Right lung (tissue), 5 donors: ENCODE measurements around the gene TOR2A. TPM values are rescaled to one million over a fixed set of nuclear protein-coding genes. Genes with fewer than 3 reads are reported as not detected.

ENCODE experiments used
- DNase-seq, 2 donors: peaks; one replicate each; pipeline ENCODE4 v3.0.0-alpha.2; 2013
- polyA plus RNA-seq, 5 donors: library from polyadenylated mRNA; unstranded; fragments of 120-200 nt; gene quantifications; one replicate each; pipeline versions ENCODE4 v1.2.1 to v1.2.3, GENCODE V29; 2013; ENCODE audit warnings: inconsistent platforms in 1 of 5, low replicate concordance in 1 of 5; ENCODE audit not compliant: insufficient read length in 5 of 5, insufficient read depth in 1 of 5

The TOR2A gene
- polyA plus RNA-seq, 5 donors, result 11.1 to 17.7 (median 12.2) TPM

DNA sequence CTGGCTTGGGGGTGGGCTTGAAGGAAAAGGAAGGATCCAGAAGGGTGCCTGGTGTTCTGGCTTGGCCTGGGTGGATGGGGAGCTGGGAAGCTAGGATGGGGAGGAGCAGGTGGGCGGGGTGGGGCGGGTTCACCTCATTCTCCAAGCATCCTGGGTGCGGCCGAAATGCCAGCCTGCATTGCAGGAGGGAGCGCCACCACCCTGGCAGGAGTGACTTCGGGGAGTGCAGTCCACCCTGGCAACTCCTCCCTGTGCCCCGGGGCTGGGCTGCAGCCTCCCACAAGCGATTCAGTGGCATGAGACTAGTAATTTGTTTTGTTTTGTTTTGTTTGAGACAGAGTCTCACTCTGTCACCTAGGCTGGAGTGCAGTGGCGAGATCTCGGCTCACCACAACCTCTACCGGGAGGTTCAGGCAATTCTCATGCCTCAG lies 13.7 kb downstream of the TOR2A start:
- no peak for DNase-seq

DNA sequence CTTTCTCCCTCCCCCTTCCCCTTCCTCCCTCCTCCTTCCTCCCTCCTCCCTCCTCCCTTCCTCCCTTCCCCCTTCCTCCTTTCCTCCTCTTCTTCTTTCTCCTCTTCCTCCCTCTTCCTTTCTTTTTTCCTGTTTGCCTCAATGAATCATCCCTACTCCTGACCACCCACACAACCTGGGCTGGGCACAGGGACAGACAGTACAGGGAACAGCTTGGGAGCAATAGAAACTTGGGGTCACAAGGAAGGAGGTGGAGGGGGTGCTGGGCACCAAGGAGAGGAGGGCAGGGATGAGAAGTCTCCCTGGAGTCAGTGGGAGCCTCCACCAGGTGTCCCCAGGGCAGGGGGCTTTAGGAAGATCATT lies 14.2 kb downstream of the TOR2A start:
- no peak for DNase-seq

DNA sequence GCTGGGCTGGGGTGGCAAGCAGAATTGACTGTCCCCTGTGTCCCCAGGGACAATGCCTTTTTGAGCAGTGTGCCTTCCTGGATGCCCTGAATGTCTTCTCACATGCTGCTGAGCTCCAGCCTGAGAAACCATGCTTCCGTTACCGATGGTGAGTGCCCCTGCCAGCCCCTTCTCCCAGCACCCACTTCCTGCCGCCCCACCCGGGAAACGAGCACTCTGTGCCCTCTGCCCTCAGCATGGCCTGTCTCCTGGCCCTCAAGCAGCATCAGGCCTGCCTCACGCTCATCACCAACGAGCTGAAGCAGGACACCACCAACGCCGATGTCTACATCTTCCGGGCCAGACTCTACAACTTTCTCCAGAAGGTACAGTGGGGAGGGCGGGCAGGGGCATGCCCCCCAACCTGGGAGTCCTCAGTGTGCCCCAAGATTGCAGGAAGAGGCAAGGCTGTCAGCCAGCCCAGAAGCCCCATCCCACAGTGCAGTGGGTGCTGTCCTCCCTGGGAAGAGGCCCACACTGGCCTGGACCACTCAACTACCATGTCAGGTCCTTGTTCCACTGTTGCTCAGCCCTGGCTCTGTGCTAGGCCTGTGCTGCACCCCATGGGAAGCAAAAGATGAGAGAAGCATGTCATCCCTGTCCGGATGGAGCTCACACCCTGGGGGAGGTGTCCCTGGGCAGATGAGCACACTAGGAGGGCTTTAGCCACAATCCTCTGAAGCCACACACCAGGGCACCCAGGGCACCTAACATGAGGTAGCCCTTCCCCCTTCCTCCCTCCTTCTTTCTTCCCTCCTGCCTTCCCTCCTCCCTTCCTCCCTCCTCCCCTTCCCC lies 14.8 kb downstream of the TOR2A start:
- no peak for DNase-seq

DNA sequence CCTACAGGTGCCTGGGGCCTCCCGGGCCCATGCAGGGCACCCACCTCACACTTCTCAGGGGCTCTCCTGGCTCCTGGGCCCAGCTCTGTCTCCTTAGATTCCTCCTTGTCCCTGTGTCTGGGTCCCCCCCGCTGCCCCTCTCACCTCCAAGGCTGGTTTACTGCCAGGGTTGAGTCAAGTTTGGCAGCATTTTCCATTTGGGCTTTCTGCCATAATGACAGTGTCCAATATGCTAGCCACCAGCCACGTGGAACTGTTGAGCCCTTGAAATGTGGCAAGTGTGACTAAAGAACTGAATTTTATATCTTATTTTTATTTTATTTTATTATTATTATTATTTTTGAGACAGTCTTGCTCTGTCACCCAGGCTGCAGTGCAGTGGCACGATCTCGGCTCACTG lies 17.3 kb downstream of the TOR2A start:
- DNase-seq, result no peak

DNA sequence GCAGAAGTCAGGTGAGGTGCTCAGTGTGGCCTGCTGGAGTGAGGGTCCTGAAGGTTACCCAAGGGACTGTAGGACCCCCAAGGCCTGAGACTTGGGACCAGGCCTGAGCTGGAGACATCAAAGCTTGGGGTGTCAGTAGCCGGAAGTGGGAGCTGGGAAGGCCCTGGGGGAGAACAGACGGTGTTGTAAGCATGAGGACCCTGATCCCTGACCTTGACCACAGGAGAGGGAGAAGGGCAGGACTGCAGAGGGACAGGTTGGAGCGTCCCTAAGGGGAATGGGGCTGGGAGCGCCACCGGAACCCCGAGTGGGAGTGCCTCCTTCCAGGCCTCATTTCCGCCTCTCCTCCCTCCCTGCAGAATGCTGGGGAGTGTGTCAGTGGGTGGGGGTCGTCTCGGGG lies 18.7 kb downstream of the TOR2A start:
- DNase-seq, result no peak

DNA sequence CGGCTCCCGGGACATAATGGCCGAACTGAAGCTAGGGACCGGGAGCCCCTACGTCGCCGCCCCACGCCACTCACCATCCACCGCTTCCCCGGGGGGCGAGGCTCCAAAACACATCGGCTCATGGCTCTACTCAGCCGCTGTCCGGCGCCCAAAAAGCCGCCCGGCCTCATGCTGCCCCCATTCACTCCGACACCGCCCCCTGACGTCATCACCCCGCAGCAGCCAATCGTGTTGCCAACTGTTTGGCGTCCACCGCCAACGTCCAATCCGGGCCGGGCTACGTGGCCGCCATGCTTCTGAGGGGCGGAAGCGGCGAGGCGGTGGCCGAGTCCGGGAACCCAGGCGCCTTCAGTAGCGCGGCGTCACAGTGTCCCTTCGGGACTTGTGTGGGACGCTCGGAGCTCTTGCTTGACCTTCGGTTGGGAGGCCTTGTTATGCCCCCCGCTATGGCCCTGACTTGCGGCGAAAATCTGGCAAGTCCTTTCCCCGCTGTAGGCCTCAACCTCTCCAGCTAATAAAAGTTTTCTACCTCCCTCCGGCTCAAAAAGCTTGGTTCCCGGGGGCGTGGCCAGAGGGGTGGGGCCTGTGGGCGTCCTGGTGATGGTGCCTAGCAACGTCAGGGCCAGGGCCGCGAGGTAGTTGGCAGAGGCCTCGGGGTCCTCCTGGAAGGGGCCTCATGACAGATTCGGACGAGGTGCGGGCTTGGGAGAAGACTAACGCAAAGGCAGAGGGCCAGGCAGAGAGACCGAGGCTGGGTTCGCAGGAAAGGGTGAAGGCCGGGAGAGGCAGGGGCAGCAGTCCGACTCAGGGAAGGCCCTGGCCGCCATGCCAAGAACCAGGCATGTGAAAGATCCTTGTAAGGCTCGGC lies 19.4 kb downstream of the TOR2A start, which contains the start of the genes PTRH1 and TTC16:
Gene PTRH1, minus strand, starts transcription at position 194 of the 868 bp plus-strand sequence. Its CDS starts 24 bp downstream, at position 170.
Gene TTC16, plus strand, starts transcription at position 610 of the 868 bp plus-strand sequence. Its CDS starts 67 bp downstream, at position 677.
- peak; percentile 96 for DNase-seq

DNA sequence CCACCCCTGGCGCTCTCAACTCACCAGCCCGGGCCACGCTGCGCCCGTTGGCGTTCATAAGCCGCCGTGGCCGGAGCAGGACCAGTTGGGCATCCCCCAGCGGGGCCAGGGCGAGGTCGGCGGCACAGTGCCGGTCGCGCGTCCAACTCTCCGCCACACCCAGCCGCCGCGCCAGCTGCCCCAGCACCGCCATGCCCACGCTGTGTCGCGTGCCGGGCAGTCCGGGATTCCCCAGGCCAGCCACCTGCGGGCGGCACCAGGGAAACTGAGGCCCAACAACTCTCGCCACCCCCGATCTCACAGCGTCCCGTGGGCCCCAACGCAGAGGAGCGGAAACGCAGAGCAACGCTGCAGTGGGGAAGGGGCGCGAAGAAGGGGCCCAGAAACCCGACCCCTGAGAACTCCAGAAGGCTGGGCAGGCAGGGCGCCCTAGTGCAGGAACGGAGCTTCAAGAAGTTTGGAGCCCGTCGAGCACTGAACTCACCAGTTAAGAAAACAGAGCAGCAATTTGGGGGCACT lies 20.1 kb downstream of the TOR2A start:
- no peak for DNase-seq

DNA sequence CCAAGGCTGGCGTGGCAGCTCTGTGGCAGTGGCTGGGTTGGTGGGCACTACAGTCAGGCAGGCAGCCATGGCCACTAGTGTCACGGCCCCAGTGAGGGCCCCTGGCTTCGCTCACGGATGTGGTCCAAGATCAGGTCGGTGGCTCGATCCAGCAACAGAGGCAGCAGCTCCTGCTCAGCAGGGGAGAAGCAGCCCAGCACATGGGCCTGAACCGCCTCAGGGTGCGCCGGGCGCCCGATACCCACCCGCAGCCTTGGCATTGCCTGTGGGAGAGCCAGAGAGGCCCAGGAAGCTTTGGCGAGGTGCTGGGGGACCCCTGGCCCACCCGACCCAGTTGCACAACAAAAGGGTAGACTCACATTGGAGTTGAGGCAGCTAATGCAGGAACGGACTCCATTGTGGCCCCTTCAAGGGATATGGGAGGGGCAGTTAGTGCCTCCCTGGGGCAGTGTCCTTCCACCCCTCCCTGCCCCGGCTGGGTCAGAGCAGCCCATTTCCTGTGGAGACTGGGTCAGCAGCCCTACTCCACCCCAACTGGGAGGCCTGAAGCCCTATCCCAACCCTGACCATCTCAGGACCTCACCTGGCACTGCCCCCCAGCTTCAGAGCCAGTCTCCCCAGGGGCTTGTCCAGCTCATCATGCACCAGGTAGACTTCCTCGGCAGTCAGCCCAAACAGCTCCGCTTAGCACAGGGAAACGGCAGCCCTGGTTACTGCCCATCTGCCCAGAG lies 20.9 kb downstream of the TOR2A start:
- no peak for DNase-seq

DNA sequence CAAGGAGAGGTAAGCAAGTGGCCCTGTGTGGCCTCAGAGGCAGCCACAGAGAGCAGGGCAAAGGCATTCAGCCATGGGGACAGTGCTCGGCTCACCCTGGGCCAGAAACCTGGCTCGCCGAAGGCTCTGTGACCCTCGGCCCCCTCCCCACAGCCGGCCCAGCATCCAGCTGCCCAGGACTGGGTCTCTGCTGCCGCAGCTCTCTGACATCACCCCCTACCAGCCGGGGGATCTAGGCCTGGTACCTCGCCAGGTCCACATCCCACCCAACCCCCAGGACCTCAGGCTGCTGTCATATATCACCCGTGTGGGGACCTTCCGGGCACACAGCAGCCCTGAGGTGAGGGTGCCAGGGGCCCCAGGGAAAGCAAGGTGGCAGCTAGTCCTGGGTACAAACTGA lies 22.2 kb downstream of the TOR2A start:
- no peak for DNase-seq

DNA sequence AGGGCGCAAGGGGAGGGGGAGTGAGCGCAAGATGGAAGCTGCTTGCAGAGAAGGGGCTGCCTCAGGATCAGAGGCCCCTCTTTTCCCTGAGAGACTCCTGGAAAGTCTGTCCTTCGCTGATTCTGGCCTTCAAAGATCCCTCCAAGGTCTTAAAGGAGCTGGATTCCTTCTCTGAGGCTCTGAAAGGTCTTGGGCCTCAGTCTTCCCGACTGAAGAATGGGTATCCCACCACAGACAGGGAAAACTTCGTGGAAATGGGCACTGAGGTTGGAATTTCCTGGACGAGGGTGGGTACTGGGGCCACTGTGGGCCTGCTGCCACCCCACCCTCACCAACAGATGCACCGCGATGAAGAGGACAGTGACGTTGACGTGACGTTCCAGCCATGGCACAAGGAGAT lies 22.7 kb downstream of the TOR2A start:
- no peak for DNase-seq

DNA sequence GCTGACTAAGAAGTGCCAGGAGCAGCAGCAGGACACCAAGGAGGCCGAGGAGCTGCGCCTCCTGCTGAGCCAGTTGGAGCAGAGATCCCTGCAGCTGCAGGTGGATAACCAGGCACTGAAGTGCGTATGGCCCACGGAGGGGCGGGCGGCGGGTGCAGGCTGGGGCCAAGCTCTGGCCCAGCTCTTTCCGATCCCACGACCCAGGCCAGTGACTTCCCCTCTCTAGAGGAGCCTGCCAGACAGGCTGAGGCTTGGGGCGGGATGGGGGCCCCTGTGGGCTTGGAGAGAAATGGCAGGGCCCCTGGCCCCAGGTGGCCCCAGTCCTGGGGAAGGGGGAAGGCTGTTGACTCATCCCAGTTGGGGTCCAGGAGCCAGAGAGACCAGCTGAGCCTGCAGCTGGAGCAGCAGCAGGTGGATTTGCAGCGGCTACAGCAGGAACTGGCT lies 23.2 kb downstream of the TOR2A start:
- DNase-seq, result no peak

DNA sequence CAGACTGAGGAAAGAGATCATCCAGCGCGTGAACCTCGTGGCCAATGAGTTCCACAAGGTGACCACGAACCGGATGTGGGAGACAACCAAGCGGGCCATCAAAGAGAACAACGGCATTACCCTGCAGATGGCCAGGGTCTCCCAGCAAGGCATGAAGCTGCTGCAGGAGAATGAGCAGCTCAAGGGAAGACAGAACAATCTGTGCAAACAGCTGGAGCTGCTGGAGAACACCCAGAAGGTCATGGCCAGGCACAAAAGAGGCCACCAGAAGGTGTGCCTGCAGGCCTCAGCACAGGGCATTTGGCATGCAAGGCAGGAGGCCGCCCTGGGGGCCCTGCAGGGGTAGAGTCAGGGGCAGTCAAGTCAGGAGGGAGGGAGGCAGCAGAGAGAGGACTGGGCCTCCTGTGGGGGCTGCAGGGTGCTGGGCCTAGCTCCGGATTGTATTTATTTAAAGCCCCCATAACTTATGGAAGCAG lies 23.8 kb downstream of the TOR2A start:
- DNase-seq, result no peak

DNA sequence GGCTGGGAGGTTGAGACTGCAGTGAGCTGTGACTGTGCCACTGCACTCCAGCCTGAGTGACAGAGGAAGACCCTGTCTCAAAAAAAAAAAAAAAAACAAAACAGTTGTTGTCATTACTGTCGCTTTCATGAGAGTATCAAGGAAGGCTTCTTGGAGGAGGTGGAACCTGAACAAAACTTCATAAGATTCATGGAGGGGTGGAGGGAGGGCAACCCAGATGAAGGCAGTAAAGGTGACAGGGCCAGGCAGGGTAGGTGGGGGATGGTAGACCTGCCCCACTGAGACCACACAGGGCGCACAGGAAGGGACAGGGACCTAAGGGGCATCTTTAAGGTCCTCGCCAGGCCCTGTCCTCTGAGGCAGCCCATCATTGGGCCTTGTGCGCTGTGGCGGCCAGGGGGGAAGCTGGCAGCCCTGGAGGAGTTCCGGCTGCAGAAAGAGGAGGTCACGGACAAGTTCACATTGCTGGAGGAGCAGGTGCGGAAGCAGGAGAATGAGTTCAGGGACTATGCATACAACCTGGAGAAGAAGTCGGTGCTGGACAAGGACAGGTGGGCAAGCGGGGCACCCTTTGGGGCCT lies 24.8 kb downstream of the TOR2A start:
- DNase-seq, result no peak

DNA sequence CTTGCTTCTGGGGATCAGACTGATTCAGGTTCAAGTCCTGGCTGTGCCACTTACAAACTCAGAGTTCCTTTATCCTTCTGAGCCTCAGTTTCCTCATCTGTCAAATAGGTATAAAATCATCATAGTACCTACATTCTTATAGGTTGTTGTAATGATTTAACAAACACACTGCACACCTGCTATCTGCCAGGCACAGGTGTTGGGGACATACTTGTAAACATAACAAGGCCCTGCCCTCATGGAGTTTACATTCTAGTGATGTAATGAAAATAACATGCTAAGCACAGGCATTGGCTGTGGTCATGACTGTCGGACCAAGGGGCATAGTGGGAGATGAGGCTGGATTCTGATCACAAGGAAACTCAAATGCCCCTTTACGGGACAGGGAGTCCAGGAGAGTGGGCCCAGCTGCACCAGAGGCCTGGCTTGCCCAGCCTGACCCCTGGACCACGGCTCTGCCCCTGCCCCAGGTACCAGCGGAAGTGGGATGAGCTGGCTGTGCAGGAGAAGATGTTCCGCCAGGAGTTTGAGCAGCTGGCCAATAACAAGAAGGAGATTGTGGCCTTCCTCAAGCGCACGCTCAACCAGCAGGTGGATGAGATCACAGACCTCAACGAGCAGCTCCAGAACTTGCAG lies 26.0 kb downstream of the TOR2A start:
- DNase-seq, result no peak

DNA sequence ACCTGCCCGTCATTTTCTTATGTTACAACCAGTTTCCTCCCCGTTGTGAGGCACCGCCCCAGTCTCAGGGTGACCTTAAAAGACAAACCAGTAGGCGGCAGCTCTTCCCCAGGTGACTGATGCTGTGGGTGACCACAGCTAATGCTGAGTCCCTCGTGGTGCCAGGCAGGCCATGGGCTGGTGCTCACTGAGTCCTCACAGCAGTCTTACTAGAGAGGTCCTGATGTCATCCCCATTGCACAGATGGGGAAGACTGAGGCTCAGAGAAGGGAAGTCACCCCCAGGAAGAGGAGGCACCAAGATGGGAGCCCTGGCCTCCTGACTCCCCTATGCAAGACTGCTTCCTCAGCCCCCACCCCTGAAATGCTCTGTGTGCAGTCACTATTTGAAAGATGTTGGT lies 27.3 kb downstream of the TOR2A start:
- no peak for DNase-seq

DNA sequence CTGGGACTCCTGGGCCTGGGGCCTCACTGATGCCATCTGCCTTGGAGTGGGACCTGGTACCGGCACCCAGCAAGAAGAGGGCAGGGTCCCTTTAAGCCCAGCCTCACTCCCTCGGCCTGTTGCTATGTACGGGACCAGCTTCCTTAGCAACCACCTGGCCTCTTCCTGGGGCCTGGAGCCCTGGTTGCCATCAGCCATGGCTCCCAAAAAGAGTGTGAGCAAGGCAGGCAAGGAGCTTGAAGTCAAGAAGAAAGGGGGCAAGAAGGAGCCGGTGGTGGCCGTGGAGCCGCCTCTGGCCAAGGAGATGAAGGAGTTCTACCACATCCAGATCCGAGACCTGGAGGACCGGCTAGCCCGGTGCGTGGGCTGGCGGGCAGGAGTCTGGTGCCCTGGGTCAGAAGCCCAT lies 28.3 kb downstream of the TOR2A start, which contains the start of gene CFAP157:
Gene CFAP157, plus strand, starts transcription at position 153 of the 406 bp plus-strand sequence. Its CDS starts 44 bp downstream, at position 197.
- DNase-seq, result no peak

DNA sequence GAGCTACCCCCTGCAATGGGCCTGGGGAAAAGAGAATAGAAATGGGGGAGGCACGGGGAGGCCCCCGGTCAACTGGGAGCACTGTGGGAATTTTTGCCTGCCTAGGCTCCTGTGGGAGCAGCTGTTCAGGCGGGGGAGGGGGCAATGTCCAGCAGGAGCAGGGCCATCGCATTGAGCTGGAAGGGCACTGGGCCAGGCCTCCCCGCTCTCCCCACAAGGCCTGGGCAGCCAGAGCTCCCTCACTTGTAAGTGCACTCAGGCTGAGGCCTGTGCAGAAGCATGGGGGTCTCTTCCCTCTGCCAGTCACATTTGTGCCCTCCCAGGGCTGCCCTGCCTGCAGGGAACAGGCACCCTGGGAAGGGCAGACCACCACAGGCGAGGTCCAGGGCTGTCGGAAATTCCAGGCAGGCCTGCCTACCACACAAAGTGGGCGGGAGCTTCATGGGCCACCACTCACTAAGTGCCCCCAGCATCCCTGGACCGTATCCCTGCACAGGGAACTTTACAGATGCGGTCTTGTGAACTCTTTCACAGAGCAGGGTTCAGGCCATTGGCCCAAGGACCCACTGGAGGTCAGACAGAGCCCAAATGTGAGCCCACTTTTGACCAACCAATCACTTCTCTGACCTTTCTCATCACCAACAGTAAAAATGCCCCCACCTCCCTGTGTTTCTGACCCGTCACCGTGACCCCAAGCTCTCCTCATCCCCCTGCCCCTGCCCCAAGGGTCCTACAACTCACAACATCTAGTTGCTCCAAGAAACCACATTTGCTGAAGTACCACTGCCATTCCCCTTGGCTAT lies 29.3 kb downstream of the TOR2A start:
- DNase-seq, result no peak

DNA sequence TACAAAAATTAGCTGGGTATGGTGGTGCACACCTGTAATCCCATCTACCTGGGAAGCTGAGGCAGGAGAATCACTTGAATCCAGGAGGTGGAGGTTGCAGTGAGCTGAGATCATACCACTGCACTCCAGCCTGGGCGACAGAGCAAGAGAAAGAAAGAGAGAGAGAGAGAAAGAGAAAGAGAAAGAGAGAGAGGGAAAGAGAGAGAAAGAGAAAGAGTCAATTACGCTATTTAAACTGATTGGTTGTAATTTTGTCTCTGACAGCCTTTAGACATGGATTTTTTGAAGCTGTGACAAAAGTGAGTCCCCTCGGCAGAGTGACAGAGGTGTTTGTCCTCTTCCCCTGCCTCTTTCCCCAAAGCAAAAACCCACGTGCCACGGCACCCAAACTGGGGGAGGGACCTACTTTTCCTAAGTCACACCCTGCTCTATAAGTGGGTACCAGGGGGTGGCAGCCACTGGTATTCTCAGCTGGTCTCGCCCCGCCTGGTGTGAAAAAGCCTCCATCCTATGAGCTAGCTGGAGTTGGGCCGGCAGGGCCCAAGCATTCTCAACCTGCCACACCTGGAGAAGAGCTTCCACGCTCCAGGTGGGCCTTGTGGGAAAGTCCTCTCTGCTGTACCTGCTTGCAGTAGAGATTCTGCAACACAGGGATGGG lies 31.7 kb downstream of the TOR2A start:
- DNase-seq, result no peak
